Type B pancreatic cell (in vitro differentiated cells): ENCODE results near the gene CDC25A. TPM values are rescaled to one million over a fixed set of nuclear protein-coding genes. Genes with fewer than 3 reads are reported as not detected.

Experiments
- DNase-seq: peaks from one replicate; pipeline ENCODE4 v3.0.0; 2021; ENCODE audit warnings: mixed read lengths; ENCODE audit not compliant: unreplicated experiment; ENCODE audit errors: extremely low spot score
- H3K27ac Mint-ChIP-seq: 2 replicates; pipeline ENCODE4 v1.8.0; 2021; ENCODE audit warnings: mild to moderate bottlenecking, mixed read lengths
- H3K27me3 Mint-ChIP-seq: 2 replicates; pipeline ENCODE4 v1.8.0; 2021; ENCODE audit warnings: mixed read lengths
- H3K36me3 Mint-ChIP-seq: 2 replicates; pipeline ENCODE4 v1.8.0; 2021; ENCODE audit warnings: mixed read lengths
- H3K4me1 Mint-ChIP-seq: one replicate; pipeline ENCODE4 v1.8.0; 2021; ENCODE audit warnings: mixed read lengths; ENCODE audit not compliant: unreplicated experiment
- H3K4me3 Mint-ChIP-seq: 2 replicates; pipeline ENCODE4 v1.8.0; 2021; ENCODE audit warnings: mild to moderate bottlenecking, mixed read lengths
- H3K9me3 Mint-ChIP-seq: 2 replicates; pipeline ENCODE4 v1.8.0; 2021; ENCODE audit warnings: mixed read lengths
- CTCF ChIP-seq: fragments of 200-600 bp; sonication (generic); conservative IDR thresholded peaks from 2 replicates; pipeline ENCODE4 v1.5.0; 2021; ENCODE audit warnings: antibody characterized with exemption, mild to moderate bottlenecking
- total RNA-seq: library from RNA; stranded (reverse); gene quantifications from 2 replicates; pipeline ENCODE4 v1.2.1, GENCODE V29; 2021; ENCODE audit warnings: low replicate concordance

The CDC25A gene
- total RNA-seq, 1 donor from 2014 or later = 28.0 TPM

- Mint-ChIP-seq H3K27me3 (no peaks in the 10 kb centered on the region), H3K27ac (no peak overlapping the region), H3K36me3 (peaks cover 1% of the 10 kb centered on the region), H3K4me3 (no peak overlapping the region), H3K4me1 (peaks cover 9% of the 10 kb centered on the region), H3K9me3 (no peaks in the 10 kb centered on the region)
- DNase-seq = no peak
- TF ChIP-seq CTCF = no peak
Observed at GRCh38 chr3:48190911-48191310, 2.7 kb upstream of the CDC25A start.

GRCh38 chr3:48189321-48189720, 1.1 kb upstream of the CDC25A start:
- Mint-ChIP-seq H3K27ac (peak overlapping the region; percentile 93), H3K4me1 (peaks cover 15% of the 10 kb centered on the region), H3K36me3 (peaks cover 4% of the 10 kb centered on the region), H3K4me3 (no peak overlapping the region), H3K27me3 (no peaks in the 10 kb centered on the region), H3K9me3 (no peaks in the 10 kb centered on the region)
- no peak for DNase-seq
- TF ChIP-seq CTCF = no peak

GRCh38 chr3:48187579-48188265, 495 bp downstream of the CDC25A start:
- no peak for TF ChIP-seq CTCF
- peak overlapping the region; percentile 93 for H3K27ac Mint-ChIP-seq
- H3K27me3 Mint-ChIP-seq = no peaks in the 10 kb centered on the region
- no peaks in the 10 kb centered on the region for H3K9me3 Mint-ChIP-seq
- peak overlapping the region; percentile 97 for H3K4me3 Mint-ChIP-seq
- peak; percentile 82 for DNase-seq
- H3K4me1 Mint-ChIP-seq = peaks cover 15% of the 10 kb centered on the region
- peaks cover 8% of the 10 kb centered on the region for H3K36me3 Mint-ChIP-seq

GRCh38 chr3:48187301-48187578, 977 bp downstream of the CDC25A start:
- peak overlapping the region; percentile 93 for H3K4me3 Mint-ChIP-seq
- peaks cover 15% of the 10 kb centered on the region for H3K4me1 Mint-ChIP-seq
- no peaks in the 10 kb centered on the region for H3K27me3 Mint-ChIP-seq
- H3K9me3 Mint-ChIP-seq = no peaks in the 10 kb centered on the region
- H3K36me3 Mint-ChIP-seq = peaks cover 12% of the 10 kb centered on the region
- no peak for DNase-seq
- no peak for TF ChIP-seq CTCF
- peak overlapping the region; percentile 81 for H3K27ac Mint-ChIP-seq

GRCh38 chr3:48186631-48187300, 1.5 kb downstream of the CDC25A start:
- TF ChIP-seq CTCF = no peak
- peaks cover 12% of the 10 kb centered on the region for H3K36me3 Mint-ChIP-seq
- DNase-seq = no peak
- H3K4me3 Mint-ChIP-seq = peak overlapping the region; percentile 93
- no peaks in the 10 kb centered on the region for H3K9me3 Mint-ChIP-seq
- H3K27ac Mint-ChIP-seq = peak overlapping the region; percentile 81
- peaks cover 15% of the 10 kb centered on the region for H3K4me1 Mint-ChIP-seq
- no peaks in the 10 kb centered on the region for H3K27me3 Mint-ChIP-seq
